ENCODE measurements around the gene RPS6KA5. TPM values are rescaled to one million over a fixed set of nuclear protein-coding genes. Genes with fewer than 3 reads are reported as not detected.

Gene RPS6KA5
- total RNA-seq, 4 donors from 2014 or later = 4.6 to 7.3 (median 5.0) TPM

DNA sequence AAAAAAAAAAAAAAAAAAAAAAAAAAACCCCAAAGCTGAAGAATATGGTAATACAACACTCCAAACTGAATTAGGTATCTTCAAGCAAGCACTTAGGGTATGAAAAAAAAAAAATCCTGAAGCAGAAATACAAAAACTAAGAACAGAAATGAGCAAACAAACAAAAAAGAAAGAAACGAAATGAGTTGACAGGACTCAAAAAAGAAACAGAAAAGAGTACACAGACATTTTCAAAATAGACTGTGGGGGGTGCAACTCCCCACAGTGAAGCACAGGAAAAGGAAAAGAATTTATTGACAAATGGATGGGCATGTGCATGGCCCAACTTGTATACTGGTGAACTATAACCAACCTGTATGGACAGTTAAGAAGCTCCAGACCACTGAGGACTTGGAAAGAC lies 24.6 kb downstream of the RPS6KA5 start:
- TF ChIP-seq CTCF (IDR thresholded peaks at IDR 0.05; ENCODE audit: low read depth) = no peak

DNA sequence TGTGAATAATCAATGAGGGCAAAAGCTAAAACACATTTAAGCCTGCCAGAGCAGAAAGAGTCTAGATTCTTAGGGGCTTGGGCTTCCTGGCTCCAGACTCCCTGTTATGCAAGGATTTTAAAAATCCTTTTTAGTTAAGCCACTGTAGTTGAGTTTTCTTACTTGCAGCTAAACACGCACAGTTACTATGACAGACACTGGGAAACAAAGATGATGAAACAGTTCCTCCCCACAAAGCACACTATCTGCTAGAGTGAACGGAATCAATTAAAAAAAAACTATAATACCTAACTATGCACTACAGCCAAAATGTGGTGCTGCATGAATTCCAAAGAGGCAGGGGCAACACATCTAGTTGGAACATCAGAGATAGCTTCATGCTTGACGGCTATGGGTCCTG lies 28.2 kb downstream of the RPS6KA5 start:
- TF ChIP-seq CTCF (IDR thresholded peaks at IDR 0.05; ENCODE audit: low read depth) = no peak

- TF ChIP-seq CTCF (IDR thresholded peaks at IDR 0.05; ENCODE audit: low read depth) = no peak
Measured at GRCh38 chr14:91031666-91032065, 28.8 kb downstream of the RPS6KA5 start.

DNA sequence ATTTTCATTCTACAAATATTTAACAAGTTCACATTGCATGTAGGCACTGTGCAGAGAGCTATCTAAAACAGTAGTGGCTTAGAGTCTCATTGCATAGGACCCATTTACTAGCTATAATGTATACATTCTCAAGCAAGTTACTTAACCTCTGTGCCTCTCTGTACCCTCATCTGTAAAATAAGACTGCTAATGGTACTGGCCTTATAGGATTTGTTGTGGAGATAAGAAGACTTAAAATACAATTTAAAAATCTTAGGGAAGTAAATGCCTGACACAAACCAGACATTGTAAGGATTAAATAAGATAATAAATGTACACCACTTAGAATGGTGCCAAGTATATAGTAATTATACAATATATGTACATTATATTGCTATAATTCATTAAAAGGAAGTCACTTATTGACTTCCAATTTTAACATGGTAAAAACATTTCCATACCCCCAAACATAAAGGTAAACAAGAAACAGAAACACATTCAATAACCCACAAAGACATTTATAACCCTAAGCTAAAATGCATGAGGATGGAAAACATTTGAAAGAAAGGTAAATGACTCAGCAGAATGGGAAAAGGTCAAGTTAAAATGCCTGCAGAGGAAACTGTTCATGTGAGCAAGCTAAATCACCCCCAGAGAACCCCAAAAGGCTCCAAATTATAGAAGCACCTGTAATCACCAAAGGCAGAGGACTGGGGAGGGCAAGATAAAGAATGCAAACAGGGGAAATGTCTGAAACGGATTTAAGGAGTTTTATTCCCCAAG lies 30.8 kb downstream of the RPS6KA5 start:
- no peak for TF ChIP-seq CTCF (IDR thresholded peaks at IDR 0.05; ENCODE audit: low read depth)

- TF ChIP-seq CTCF (IDR thresholded peaks at IDR 0.05; ENCODE audit: low read depth) = no peak
Measured at GRCh38 chr14:91027561-91027960, 32.9 kb downstream of the RPS6KA5 start.

DNA sequence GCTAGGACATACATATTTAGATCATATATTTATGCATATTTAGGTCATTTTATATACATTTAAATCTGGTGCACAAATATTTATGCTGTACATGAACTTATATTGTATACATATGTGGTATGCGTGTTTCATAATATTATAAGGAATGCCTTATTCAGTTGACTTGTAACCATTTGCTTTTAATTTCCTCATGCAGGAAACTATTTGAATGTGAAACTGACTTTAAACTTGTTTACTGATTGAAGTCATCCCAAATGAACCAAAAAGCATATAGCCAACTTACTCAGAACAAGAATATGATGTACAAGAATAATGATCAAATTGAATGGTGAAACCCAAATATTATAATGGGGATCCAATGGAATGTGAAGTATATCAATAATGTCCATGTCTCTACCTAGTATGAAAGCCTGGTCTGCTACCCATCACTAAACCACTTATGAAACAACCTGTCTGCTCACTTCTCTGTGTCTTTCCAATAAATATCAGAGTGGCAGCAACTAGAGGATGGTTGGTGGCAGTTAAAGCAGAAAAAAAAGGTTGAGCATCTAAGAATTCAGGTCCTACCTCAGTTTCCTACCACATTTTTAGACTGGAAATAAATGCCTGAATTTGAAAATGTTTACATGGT lies 38.3 kb downstream of the RPS6KA5 start:
- no peak for TF ChIP-seq CTCF (IDR thresholded peaks at IDR 0.05; ENCODE audit: low read depth)

- no peak for TF ChIP-seq CTCF (IDR thresholded peaks at IDR 0.05; ENCODE audit: low read depth)
Measured at GRCh38 chr14:91021115-91021514, 39.3 kb downstream of the RPS6KA5 start.

All from subcutaneous adipose tissue (tissue), 4 donors.